NCI-H2227 (cell line): ENCODE measurements around the gene DPEP3.
"Not testable (repeated sequence)": the region's sequence is repeated elsewhere in the genome, so short reads cannot be mapped to it uniquely, and the experiment has no call there.

Experiments
- DNase-seq: peaks from one replicate; lab custom pipeline; 2025; ENCODE audit not compliant: unreplicated experiment; lab: John Stamatoyannopoulos, UW

Gene DPEP3, protein sequence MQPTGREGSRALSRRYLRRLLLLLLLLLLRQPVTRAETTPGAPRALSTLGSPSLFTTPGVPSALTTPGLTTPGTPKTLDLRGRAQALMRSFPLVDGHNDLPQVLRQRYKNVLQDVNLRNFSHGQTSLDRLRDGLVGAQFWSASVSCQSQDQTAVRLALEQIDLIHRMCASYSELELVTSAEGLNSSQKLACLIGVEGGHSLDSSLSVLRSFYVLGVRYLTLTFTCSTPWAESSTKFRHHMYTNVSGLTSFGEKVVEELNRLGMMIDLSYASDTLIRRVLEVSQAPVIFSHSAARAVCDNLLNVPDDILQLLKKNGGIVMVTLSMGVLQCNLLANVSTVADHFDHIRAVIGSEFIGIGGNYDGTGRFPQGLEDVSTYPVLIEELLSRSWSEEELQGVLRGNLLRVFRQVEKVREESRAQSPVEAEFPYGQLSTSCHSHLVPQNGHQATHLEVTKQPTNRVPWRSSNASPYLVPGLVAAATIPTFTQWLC

DNA sequence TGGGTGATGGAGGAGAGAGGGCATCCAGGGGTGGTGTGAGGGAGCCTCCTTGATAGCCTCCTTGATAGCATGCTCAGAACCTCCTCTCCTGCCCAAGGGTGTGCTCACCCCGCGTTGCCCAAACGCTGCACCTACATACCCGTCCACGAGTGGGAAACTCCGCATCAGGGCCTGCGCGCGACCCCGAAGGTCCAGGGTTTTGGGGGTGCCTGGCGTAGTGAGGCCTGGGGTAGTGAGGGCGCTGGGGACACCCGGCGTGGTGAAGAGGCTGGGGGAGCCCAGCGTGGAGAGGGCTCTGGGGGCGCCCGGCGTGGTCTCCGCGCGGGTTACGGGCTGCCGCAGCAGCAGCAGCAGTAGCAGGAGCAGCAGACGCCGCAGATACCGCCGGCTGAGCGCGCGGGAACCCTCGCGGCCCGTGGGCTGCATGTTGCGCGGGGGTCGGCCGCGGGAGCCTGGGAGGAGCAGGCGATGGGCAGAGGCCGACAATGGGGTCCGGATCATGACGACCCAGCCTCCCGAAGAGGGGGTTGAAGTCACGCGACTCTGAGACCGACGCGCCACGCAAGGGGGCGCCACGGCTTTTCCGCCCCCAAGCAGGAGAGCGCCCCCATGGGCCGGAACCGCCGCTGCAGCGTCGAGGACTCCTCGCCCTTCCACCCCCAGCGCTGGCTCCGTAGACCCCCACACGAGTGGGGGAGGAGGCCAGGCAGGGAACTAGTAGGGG, at the start of gene DPEP3:
Gene DPEP3 (minus strand): TSS at position 545 of the 724 bp plus-strand sequence. CDS start 119 bp downstream, at position 426.
- DNase-seq, result no peak

DNA sequence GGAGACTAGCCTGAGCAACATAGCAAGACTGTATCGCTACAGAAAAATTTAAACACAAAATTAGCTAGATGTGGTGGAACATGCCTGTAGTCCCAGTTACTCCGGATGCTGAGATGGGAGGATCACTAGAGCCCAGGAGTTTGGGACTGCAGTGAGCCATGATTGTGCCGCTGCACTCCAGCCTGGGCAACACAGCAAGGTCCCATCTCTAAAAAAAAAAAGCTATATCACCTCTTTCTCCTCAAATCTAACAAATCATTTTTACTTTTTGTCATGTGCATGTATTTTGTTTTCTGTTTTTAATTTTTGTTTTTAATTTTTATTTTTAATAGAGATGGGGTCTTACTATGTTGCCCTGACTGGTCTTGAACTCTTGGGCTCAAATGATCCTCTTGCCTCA, 48.7 kb upstream of the DPEP3 start:
- DNase-seq, result no peak

DNA sequence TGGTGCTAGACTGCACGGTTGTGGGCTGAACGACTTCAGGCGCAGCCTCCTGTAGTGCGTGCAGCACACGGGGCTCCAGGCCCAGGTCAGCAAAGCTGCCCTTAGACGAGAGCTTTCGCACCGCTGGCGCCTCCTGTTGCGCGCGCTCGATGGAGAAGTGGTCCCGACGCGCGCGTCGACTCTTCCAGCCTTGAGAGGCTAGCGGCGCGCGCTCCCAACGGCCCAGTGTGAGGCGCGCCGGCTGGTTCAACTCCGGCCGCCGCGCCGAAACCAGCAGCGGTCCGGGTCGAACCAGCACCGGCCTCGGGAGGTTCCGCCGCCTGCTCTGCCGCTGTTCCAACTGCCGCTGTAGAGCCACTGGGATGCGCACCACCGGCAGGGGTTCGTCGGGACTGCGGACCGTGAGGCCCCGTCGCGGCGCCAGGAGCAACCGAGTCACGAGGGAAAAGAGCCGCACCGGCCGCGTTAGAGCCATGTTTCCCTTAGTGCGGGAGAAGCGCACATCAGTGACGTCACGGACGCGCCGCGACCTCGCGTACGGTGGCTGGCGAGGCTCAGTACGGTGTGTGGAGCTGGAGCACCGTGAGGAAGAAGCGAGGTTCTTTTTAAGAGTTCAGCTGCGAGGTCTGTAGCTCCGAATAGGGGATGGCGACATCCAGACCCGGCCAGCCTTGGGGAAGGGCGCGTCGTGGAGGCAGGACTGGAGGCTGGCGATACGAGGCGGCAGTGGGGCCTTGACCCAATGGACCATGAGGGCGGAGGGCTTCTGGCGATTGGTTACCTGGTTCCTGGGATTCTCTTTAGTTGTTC, 42.6 kb upstream of the DPEP3 start, which contains the start of the genes DDX28 and DUS2:
Gene DDX28 (minus strand): TSS at position 505 of the 810 bp plus-strand sequence. CDS start 30 bp downstream, at position 475.
Gene DUS2 (plus strand): TSS at position 557 of the 810 bp plus-strand sequence. CDS start 14,740 bp downstream, outside the sequence.
- DNase-seq, result peak; percentile 91

DNA sequence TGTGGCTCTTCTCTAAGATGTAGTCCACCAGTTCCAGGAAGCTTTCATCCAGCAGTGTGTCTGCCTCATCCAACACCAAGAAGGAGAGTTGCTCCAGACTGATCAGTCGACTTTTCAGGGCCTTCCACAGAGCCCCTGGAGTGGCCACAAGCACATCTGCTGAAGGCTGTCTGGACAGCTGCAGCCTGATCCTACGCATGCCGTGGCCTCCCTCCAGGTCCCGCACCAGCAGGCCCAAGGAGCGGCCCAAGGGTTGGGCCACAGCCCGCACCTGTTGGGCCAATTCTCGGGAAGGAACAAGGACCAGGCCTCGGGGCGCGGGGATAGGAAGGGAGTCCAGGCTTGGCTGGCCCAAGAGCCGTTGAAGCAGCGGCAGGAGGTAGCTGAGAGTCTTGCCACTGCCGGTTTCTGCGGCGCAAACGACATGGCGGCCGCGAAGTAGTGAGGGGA, 42.0 kb upstream of the DPEP3 start:
- DNase-seq, result no peak

DNA sequence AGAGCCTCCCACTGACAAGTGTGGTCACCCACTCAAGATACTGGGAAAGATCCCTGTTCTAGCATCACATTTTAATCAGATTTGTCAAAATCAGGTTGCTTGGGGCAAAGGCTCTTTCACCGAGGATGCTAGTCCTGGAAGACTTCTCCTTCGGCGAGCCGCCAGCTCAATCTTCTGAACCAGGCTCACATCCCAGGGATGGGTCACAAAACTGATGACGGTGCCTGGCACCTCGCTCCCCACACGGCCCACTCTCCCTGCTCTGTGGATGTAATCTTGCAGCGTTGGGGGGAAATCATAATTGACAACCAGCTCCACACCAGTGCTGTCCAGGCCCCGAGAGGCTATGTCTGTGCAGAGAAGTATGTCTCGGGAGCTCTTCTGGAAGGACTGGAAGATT, 41.2 kb upstream of the DPEP3 start:
- DNase-seq, result no peak

GRCh38 chr16:68019167-68019680, 38.9 kb upstream of the DPEP3 start:
- no peak for DNase-seq

DNA sequence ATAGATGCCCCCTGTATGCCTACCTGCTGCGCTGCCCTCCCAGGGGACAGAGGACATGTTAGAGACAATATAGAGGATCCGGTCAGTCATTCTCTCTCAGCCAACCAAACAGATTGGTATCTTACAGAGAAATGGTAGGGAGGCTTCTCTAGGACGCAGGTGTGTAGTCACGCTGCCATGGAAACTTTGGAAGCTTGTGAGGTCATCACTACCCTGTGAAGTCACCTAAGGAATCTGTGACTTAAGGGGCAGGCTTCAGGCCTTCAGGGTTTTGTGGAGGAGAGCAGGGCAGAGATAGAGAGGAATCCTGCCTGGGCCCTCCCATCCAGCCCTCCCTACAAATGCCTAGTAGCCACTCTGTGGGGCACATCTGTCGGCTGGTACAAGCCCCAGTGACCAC, 35.4 kb upstream of the DPEP3 start, which contains the start of gene DPEP2NB:
Gene DPEP2NB (minus strand): TSS at position 231 of the 400 bp plus-strand sequence. CDS start 141 bp downstream, at position 90.
- no peak for DNase-seq

GRCh38 chr16:68013440-68013839, 33.1 kb upstream of the DPEP3 start:
- DNase-seq, result no peak

DNA sequence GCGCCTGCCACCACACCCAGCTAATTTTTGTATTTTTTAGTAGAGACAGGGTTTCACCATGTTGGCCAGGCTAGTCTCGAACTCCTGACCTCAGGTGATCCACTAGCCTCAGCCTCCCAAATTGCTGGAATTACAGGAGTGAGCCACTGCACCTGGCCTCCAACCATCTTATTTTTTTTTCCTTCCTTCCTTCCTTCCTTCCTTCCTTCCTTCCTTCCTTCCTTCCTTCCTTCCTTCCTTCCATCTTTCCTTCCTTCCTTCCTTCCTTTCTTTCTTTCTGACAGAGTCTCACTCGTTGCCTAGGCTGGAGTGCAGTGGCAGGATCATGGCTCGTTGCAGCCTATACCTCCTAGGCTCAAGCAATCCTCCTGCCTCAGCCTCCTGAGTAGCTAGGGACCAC, 29.6 kb upstream of the DPEP3 start:
- not testable (repeated sequence) for DNase-seq

DNA sequence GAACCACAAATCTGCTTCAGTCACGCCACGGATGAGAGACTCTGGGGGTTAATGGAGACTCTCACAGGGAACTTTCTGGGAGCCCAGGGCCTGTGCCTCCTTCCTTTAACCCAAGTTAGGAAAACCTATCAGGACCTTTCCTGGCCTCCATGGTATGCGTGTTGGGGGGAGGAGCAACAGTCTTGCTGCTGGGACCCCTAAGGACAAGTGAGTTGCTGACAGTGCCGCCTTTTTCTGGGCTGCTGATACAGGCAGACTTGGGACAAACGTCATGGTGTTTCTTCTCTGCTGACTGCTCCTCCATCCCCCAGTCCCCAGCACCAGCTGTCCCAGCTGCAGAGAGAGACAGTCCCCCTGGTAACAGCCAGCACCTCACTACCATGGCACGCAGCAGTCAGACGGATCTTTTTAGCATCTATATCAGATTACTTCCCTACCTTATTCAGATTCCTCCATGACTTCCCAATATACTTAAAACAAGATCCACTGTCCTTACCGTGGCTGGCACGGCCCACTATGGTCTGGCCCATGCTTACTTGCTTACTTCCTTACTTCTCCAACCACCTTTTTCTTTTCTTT, 28.9 kb upstream of the DPEP3 start:
- DNase-seq, result no peak

GRCh38 chr16:68005786-68006286, 25.5 kb upstream of the DPEP3 start:
- DNase-seq, result no peak

- no peak for DNase-seq
Measured at GRCh38 chr16:68005211-68005610, 24.9 kb upstream of the DPEP3 start.

DNA sequence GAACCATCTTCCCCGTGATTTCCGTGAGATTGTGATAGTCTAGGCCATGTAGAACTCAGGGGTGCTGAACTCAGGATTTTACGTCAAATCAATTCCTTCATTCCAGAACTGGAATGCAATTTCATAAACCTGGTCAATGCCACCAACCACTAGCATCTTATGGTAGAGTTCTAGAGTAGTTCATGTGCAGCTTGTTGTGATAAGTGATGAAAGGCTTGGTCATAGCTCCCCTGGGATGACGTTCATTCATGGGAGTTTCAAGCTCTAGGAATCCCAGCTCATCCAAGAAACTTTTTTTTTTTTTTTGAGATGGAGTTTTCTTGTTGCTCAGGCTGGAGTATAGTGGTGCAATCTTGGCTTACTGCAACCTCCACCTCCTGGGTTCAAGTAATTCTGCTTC, 22.7 kb upstream of the DPEP3 start:
- no peak for DNase-seq

DNA sequence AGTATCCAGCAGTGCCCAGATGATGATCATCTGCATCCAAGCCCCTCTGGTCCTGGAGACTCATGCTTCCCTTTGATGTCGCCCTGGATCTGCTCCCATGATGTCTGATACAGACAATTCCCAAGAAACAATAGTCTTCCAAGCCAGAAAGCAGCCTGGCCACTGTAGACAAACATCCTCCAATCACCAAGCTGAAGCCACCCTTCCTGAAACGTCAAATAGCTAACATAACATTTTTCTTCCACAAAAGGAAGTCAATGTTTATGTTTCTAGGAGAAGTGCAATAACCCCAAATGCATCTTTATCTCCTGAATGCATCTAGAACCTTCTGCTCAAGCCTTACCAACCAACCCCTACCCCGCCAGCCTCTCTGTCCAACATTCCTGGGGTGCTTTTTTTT, 20.2 kb upstream of the DPEP3 start:
- DNase-seq, result no peak

DNA sequence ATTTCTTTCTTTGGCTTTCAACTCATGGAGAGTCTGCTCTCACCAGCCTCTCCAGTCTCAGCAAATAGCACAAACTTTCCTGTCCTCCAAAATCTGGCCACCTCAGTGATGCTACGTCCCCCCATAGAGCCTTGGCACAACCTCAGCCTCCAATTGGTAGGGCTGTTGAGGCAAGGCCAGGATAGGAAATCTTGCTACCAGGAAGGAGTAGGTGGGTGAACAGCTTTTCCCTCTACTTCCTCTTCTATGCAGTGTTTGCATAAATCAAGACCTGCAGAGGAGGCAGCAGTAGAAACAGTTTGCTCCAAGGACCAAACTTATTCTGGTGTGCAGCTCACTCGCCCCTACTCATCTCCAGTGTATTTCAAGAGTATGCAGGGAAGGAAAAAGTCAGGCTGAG, 19.7 kb upstream of the DPEP3 start:
- DNase-seq, result no peak

DNA sequence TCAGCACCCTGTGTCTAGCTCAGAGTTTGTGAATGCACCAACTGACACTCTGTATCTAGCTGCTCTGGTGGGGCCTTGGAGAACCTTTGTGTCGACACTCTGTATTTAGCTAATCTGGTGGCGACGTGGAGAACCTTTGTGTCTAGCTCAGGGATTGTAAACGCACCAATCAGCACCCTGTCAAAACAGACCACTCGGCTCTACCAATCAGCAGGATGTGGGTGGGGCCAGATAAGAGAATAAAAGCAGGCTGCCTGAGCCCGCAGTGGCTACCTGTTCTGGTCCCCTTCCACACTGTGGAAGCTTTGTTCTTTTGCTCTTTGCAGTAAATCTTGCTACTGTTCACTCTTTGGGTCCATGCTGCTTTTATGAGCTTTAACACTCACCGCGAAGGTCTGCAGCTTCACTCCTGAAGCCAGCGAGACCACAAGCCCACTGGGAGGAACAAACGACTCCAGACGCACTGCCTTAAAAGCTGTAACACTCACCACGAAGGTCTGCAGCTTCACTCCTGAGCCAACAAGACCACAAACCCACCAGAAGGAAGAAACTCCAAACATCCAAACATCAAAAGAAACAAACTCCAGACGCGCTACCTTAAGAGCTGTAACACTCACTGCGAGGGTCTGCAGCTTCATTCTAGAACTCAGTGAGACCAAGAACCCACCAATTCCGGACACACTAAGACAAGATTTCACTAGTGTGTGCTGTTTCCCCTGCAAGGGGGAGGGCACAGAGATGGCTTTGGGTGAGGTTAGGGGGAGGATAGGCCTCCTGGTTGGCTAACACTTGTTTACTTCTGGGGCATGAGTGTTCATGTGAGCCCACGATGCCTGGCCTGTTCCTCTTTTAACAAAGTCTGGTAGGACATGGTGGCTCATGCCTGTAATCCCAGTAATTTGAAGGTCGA, 18.7 kb upstream of the DPEP3 start, which contains the start of gene DPEP2:
Gene DPEP2 (minus strand): TSS at position 706 of the 910 bp plus-strand sequence. CDS start 6,272 bp downstream, outside the sequence.
- not testable (repeated sequence) for DNase-seq

GRCh38 chr16:67998231-67998778, 18.0 kb upstream of the DPEP3 start:
- not testable (repeated sequence) for DNase-seq

DNA sequence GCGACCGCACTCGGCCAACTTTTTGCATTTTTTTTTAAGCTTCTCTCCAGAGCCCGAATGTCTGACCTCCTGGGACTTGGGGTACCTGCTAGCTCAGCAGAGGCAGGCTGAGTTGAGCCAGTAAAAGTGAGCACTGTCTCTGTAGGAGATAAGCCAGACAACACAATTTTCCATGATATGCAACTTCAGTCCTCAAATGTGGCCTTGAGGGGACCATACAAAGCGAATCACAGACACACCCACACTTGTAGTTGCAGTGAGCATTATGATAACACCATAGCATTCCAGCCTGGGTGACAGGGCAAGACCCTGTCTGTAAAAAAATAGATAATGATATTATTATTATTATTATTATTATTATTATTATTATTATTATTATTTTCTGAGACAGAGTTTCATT, 16.4 kb upstream of the DPEP3 start:
- DNase-seq, result no peak

GRCh38 chr16:67995423-67995822, 15.1 kb upstream of the DPEP3 start:
- no peak for DNase-seq
